ENCODE measurements around the gene NELL2. TPM values are rescaled to one million over a fixed set of nuclear protein-coding genes. Genes with fewer than 3 reads are reported as not detected.

NELL2 gene
- total and polyA plus RNA-seq, 9 of the 15 experiments (the other 6 are each of a cell fraction or from before 2014, with no cell fraction given), result 0.32 to 1.1 (median 0.53) TPM

GRCh38 chr12:44627387-44628166 is 248.5 kb downstream of the NELL2 start (continued):
- TF ChIP-seq, protein P1, sequence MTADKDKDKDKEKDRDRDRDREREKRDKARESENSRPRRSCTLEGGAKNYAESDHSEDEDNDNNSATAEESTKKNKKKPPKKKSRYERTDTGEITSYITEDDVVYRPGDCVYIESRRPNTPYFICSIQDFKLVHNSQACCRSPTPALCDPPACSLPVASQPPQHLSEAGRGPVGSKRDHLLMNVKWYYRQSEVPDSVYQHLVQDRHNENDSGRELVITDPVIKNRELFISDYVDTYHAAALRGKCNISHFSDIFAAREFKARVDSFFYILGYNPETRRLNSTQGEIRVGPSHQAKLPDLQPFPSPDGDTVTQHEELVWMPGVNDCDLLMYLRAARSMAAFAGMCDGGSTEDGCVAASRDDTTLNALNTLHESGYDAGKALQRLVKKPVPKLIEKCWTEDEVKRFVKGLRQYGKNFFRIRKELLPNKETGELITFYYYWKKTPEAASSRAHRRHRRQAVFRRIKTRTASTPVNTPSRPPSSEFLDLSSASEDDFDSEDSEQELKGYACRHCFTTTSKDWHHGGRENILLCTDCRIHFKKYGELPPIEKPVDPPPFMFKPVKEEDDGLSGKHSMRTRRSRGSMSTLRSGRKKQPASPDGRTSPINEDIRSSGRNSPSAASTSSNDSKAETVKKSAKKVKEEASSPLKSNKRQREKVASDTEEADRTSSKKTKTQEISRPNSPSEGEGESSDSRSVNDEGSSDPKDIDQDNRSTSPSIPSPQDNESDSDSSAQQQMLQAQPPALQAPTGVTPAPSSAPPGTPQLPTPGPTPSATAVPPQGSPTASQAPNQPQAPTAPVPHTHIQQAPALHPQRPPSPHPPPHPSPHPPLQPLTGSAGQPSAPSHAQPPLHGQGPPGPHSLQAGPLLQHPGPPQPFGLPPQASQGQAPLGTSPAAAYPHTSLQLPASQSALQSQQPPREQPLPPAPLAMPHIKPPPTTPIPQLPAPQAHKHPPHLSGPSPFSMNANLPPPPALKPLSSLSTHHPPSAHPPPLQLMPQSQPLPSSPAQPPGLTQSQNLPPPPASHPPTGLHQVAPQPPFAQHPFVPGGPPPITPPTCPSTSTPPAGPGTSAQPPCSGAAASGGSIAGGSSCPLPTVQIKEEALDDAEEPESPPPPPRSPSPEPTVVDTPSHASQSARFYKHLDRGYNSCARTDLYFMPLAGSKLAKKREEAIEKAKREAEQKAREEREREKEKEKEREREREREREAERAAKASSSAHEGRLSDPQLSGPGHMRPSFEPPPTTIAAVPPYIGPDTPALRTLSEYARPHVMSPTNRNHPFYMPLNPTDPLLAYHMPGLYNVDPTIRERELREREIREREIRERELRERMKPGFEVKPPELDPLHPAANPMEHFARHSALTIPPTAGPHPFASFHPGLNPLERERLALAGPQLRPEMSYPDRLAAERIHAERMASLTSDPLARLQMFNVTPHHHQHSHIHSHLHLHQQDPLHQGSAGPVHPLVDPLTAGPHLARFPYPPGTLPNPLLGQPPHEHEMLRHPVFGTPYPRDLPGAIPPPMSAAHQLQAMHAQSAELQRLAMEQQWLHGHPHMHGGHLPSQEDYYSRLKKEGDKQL (CRISPR knock-in tag; IDR thresholded peaks at IDR 0.05; ENCODE audit: borderline replicate concordance), result no peak
- TF ChIP-seq BDP1 (IDR thresholded peaks at IDR 0.05; ENCODE audit: insufficient read depth, insufficient read length) (no peak), MAFF (IDR thresholded peaks at IDR 0.05; ENCODE audit: low read length) (peak; percentile 37; the same call in 1 of the 2 replicates), ZNF316 (IDR thresholded peaks at IDR 0.05) (peak; percentile 33; the same call in 1 of the 2 replicates), MCM3 (IDR thresholded peaks at IDR 0.05) (no peak), IFI16 (CRISPR knock-in tag; IDR thresholded peaks at IDR 0.05) (no peak)
- TF ChIP-seq, protein P2, sequence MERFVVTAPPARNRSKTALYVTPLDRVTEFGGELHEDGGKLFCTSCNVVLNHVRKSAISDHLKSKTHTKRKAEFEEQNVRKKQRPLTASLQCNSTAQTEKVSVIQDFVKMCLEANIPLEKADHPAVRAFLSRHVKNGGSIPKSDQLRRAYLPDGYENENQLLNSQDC (CRISPR knock-in tag; IDR thresholded peaks at IDR 0.05), result no peak

All from K562 (cell line).